Left forelimb (tissue), 1 donor: ENCODE results near the gene YLPM1.
"Not testable (repeated sequence)": the region's sequence is repeated elsewhere in the genome, so short reads cannot be mapped to it uniquely, and the experiment has no call there.

Experiments
- DNase-seq: peaks from one replicate; pipeline ENCODE4 v3.0.0-alpha.2; 2018; ENCODE audit warnings: low spot score

Gene YLPM1, protein sequence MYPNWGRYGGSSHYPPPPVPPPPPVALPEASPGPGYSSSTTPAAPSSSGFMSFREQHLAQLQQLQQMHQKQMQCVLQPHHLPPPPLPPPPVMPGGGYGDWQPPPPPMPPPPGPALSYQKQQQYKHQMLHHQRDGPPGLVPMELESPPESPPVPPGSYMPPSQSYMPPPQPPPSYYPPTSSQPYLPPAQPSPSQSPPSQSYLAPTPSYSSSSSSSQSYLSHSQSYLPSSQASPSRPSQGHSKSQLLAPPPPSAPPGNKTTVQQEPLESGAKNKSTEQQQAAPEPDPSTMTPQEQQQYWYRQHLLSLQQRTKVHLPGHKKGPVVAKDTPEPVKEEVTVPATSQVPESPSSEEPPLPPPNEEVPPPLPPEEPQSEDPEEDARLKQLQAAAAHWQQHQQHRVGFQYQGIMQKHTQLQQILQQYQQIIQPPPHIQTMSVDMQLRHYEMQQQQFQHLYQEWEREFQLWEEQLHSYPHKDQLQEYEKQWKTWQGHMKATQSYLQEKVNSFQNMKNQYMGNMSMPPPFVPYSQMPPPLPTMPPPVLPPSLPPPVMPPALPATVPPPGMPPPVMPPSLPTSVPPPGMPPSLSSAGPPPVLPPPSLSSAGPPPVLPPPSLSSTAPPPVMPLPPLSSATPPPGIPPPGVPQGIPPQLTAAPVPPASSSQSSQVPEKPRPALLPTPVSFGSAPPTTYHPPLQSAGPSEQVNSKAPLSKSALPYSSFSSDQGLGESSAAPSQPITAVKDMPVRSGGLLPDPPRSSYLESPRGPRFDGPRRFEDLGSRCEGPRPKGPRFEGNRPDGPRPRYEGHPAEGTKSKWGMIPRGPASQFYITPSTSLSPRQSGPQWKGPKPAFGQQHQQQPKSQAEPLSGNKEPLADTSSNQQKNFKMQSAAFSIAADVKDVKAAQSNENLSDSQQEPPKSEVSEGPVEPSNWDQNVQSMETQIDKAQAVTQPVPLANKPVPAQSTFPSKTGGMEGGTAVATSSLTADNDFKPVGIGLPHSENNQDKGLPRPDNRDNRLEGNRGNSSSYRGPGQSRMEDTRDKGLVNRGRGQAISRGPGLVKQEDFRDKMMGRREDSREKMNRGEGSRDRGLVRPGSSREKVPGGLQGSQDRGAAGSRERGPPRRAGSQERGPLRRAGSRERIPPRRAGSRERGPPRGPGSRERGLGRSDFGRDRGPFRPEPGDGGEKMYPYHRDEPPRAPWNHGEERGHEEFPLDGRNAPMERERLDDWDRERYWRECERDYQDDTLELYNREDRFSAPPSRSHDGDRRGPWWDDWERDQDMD (N-terminal part only)

DNA sequence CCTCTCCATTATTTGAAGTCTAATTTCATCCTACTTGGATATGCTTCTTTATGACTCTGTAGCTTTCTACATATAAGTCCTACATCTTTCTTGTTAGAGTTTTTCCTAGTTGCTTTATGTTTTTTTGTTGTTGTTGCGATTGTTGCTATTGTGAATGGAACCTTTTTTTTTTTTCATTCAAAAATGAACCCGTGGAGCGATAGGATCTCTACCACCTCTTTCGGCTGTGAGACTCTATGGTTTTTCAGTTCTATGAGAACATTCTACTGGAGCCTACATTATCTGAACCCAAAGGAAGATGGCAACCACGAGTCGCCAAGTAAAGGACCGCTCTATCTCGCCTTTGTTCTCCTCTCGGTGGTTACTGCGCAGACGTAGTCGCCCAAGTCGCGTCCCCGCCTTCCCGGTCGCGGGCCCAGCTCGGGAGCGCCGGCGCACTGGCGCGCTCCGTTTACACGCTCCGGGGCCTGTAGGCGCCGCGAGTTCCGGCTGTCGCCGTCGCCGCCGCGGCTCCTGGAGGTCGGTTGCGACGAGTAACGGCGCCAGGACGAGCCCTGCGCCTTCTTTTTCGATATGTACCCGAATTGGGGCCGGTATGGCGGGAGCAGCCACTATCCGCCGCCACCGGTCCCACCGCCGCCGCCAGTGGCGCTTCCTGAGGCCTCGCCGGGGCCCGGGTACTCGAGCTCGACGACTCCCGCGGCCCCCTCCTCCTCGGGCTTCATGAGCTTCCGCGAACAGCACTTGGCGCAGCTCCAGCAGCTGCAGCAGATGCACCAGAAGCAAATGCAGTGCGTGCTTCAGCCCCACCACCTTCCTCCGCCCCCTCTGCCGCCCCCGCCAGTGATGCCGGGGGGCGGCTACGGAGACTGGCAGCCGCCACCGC is at the start of gene YLPM1:
TSS of gene YLPM1 (plus strand) at position 400 of the 886 bp plus-strand sequence. CDS start at position 574, 174 bp downstream.
- DNase-seq: peak; percentile 92

GRCh38 chr14:74713395-74713735 is 49.8 kb upstream of the YLPM1 start:
- no peak for DNase-seq

GRCh38 chr14:74720526-74720925 is 42.6 kb upstream of the YLPM1 start:
- DNase-seq: no peak

DNA sequence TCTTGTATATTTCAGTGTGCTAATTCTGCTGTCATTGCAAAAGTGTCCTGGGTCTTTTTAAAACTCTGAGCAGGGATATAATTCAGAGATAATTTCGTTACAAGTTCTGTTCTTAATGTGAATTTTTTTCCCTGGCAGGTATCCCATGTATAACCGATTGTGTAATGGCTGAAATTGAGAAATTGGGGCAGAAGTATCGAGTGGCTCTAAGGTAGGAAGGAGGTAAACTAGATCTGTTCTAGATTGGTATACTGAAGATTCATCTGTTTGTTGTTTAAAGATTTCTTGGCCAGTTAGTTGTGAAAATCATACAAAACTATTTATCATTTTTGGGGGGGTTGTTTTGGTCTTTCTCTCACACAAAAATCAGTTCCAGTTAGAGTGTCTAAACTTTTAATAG is 40.0 kb upstream of the YLPM1 start:
- no peak for DNase-seq

GRCh38 chr14:74732387-74732786 is 30.7 kb upstream of the YLPM1 start:
- DNase-seq: no peak

GRCh38 chr14:74733221-74733620 is 29.9 kb upstream of the YLPM1 start:
- no peak for DNase-seq

DNA sequence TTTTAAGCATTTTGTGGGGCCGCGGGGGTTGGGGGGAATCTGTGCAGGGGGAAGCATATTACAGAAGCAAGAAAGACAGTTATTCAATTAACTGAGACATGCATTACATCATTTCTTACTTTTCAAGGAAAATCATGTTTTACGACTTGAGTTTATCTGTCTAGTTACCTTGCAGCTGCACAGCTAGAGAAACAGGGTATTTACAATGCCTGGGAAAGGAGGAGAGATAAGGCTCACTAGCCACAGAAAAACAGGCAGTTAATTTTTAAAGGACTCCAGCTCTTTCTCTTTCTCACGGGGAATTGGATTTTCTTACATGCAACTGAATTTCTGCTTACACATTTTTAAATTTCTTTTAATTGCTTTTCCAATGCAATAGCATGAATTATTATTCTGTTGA is 28.0 kb upstream of the YLPM1 start:
- no peak for DNase-seq

GRCh38 chr14:74737753-74738325 is 25.3 kb upstream of the YLPM1 start:
- DNase-seq: no peak

GRCh38 chr14:74739293-74740030 is 23.7 kb upstream of the YLPM1 start:
- DNase-seq: no peak

DNA sequence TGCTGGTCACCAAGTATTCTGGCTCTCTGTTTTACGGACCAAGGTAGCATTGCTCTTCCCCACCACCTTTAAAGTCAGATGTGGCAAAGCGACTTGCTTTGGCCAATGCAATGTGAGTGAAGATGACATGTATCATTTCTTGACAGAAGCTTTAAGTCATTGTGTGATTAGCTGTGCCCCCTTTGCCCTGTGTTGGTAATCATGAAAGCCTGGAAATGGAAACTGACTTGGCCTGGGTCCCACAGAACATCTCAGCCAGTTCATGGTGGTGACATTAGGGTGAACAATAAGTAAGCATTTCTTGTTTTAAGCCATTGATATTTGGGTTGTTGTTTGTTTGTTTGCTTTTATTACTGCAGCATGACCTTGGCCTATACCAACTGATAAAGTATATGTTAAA is 15.9 kb upstream of the YLPM1 start:
- DNase-seq: no peak

DNA sequence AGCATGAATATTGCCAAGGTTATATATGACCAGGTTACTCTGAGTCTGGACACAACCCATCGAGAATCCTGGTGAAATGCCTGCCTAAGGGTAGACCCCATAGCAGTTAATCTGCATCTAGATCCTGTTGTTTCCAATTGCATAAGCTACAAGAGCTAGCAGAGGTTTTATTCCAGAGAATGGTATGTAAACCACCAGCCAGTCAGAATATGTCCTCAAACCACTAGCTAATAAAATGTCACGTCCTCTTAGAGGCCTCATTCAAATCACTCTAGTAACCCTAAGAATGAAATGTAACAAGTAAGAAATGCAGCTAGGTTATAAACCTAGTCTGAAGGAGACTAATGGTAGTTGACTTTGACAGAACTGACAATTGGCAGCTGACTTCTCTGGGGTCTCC is 9.0 kb upstream of the YLPM1 start:
- no peak for DNase-seq

DNA sequence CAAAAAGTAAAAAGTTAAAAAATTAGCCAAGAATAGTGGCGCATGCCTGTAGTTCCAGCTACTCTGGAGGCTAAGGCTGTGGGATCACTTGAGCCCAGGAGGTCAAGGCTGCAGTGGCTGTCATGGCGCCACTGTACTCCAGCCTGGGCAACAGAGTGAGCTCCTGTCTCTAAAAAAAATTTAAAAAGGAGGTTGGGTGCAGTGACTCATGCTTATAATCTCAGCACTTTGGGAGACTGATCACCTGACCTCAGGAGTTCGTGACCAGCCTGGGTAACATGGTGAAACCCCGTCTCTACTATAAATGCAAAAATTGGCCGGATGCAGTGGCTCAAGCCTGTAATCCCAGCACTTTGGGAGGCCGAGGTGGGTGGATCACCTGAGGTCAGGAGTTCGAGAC is 8.2 kb upstream of the YLPM1 start:
- DNase-seq: no peak

GRCh38 chr14:74756326-74756725 is 6.8 kb upstream of the YLPM1 start:
- no peak for DNase-seq

GRCh38 chr14:74758505-74758904 is 4.6 kb upstream of the YLPM1 start:
- DNase-seq: not testable (repeated sequence)

GRCh38 chr14:74763803-74764531 is 851 bp downstream of the YLPM1 start:
- DNase-seq: peak; percentile 59

DNA sequence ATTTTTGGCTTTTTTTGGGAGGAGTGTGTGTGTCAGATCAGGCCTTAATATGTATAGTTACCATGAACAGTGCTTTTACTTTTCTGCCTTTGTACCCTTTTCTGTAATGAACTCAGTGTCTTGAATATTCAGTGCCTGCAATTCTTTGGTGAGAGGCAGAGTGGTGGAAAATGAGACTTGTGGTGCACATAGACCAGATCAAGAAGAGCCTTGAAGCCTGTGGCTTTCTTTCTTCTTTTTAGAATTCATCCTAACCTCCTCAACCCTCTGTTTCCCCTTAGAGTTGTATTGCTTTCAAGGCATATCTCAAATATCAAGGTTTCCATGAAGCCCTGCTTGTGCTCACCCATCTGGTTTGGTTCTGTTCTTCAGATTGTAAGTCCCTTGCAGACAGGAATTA is 2.6 kb downstream of the YLPM1 start:
- DNase-seq: no peak

GRCh38 chr14:74771399-74771798 is 8.3 kb downstream of the YLPM1 start:
- no peak for DNase-seq

DNA sequence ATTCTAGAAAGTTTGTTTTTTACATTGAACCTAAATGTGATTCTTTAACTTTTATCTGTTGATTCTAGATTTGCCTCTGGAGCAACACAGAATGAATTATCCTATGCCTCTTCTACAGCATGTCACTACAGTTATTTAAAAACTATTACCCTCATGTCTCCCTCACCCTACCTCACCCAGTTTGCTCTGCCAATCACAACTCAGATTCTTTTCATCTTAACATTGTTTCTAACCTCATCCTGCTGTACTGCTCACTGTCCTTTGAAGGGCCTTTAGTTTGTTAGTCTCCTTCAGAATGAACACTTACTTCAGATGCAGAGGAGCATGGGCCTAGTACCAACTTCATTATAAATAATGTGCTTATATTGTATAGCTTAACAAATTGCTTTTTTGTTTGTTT is 21.5 kb downstream of the YLPM1 start:
- no peak for DNase-seq

- DNase-seq: no peak
These were observed 22.0 kb downstream of the YLPM1 start for GRCh38 chr14:74785056-74785613.
